DND-41 (cell line): ENCODE measurements around the gene TECPR2.

Experiments used
- ATAC-seq: fragments of 200-7000 bp; cut with Tn5 transposase; 3 replicates; pipeline ENCODE4 v1.9.1; 2021; ENCODE audit warnings: low read depth; ENCODE audit not compliant: insufficient read depth
- DNase-seq: peaks from one replicate; pipeline ENCODE4 v3.0.0-alpha.2; 2020
- H2AFZ ChIP-seq: 2 replicates; pipeline ENCODE4 v1.6.0; 2012; ENCODE audit warnings: low read depth, low read length
- H3K27ac ChIP-seq: 2 replicates; pipeline ENCODE4 v1.5.1; 2012; ENCODE audit warnings: low read length, inconsistent platforms
- H3K27me3 ChIP-seq: fragments of 200-600 bp; sonication (generic); 2 replicates; pipeline ENCODE4 v1.6.0; 2012; ENCODE audit warnings: low read length, mild to moderate bottlenecking, inconsistent platforms; ENCODE audit not compliant: insufficient read depth, poor library complexity
- H3K36me3 ChIP-seq: 2 replicates; pipeline ENCODE4 v1.5.1; 2012; ENCODE audit warnings: low read length, inconsistent platforms; ENCODE audit not compliant: insufficient read depth
- H3K4me1 ChIP-seq: 2 replicates; pipeline ENCODE4 v1.5.1; 2012; ENCODE audit warnings: mild to moderate bottlenecking, low read length; ENCODE audit not compliant: insufficient read depth
- H3K4me2 ChIP-seq: 2 replicates; pipeline ENCODE4 v1.6.0; 2012; ENCODE audit warnings: mild to moderate bottlenecking, moderate library complexity, low read length, inconsistent platforms; ENCODE audit not compliant: insufficient read depth
- H3K4me3 ChIP-seq, 2 experiments: fragments of 200-600 bp in 1 of 2; shearing (Covaris generic) in 1 of 2; 2 replicates each; pipeline ENCODE4 v1.5.1; 2012 to 2016; ENCODE audit warnings: inconsistent platforms in 2 of 2, low read length in 2 of 2, mild to moderate bottlenecking in 2 of 2, low read depth in 1 of 2, moderate library complexity in 1 of 2
- H3K79me2 ChIP-seq: 2 replicates; pipeline ENCODE4 v1.6.0; 2012; ENCODE audit warnings: low read length, inconsistent platforms; ENCODE audit not compliant: insufficient read depth
- H3K9ac ChIP-seq: 2 replicates; pipeline ENCODE4 v1.6.0; 2012; ENCODE audit warnings: low read depth, mild to moderate bottlenecking, inconsistent platforms, low read length, moderate library complexity
- H3K9me3 ChIP-seq: 2 replicates; pipeline ENCODE4 v1.5.1; 2012; ENCODE audit warnings: low read length, moderate library complexity, mild to moderate bottlenecking, inconsistent platforms; ENCODE audit not compliant: insufficient read depth, severe bottlenecking
- H4K20me1 ChIP-seq: 2 replicates; pipeline ENCODE4 v1.6.0; 2012; ENCODE audit warnings: low read length; ENCODE audit not compliant: insufficient read depth
- EZH2 ChIP-seq: IDR thresholded peaks from 3 replicates; pipeline ENCODE4 v1.6.1; 2012; ENCODE audit warnings: borderline replicate concordance, low read depth, mild to moderate bottlenecking, moderate library complexity, low read length, inconsistent platforms; ENCODE audit not compliant: severe bottlenecking
- TF ChIP-seq, protein P1 (sequence below): IDR thresholded peaks from 2 replicates; pipeline ENCODE4 v1.5.1; 2012; ENCODE audit warnings: borderline replicate concordance, low read length, moderate library complexity, mild to moderate bottlenecking; ENCODE audit not compliant: poor library complexity, severe bottlenecking; ENCODE audit errors: extremely low read depth

Gene TECPR2

DNA sequence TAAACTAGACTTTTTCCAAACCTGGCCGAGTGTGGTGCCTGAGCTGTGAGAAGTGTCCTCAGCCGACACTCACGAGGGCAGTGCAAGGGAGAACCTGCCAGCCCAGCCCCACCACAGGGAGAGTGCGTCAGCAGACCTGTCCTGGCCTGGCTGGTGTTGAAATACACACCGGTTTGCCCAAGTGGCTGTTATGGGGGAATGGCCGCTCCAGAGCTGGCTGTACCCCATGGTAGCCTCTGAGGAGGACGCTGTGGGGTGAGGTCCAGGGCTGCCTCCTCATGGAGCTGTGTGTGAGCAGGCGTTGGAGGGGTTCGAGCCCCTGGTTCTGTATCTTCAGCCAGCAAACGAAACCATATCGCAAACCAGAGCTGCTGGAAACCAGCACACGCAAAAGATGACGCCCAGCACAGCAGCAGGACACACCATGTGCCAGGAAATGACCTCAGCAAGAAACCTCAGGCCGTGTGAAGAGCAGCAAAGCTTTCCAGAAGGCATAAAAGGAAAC lies 137.5 kb downstream of the TECPR2 start:
- DNase-seq: no peak
- Histone ChIP-seq H3K4me2 (no peak overlapping the region), H3K27me3 (no peaks in the 10 kb centered on the region), H3K4me1 (no peaks in the 10 kb centered on the region), H3K27ac (no peak overlapping the region), H4K20me1 (no peaks in the 10 kb centered on the region; the same call in 1 of the 2 replicates), H3K9ac (no peak overlapping the region), H3K9me3 (no peaks in the 10 kb centered on the region), H3K4me3 (no peak overlapping the region), H3K36me3 (peaks cover 12% of the 10 kb centered on the region), H3K79me2 (no peaks in the 10 kb centered on the region), H2AFZ (no peak overlapping the region)
- no peak for ATAC-seq
- TF ChIP-seq EZH2: no peak
- TF ChIP-seq, protein P1, sequence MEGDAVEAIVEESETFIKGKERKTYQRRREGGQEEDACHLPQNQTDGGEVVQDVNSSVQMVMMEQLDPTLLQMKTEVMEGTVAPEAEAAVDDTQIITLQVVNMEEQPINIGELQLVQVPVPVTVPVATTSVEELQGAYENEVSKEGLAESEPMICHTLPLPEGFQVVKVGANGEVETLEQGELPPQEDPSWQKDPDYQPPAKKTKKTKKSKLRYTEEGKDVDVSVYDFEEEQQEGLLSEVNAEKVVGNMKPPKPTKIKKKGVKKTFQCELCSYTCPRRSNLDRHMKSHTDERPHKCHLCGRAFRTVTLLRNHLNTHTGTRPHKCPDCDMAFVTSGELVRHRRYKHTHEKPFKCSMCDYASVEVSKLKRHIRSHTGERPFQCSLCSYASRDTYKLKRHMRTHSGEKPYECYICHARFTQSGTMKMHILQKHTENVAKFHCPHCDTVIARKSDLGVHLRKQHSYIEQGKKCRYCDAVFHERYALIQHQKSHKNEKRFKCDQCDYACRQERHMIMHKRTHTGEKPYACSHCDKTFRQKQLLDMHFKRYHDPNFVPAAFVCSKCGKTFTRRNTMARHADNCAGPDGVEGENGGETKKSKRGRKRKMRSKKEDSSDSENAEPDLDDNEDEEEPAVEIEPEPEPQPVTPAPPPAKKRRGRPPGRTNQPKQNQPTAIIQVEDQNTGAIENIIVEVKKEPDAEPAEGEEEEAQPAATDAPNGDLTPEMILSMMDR: no peak

DNA sequence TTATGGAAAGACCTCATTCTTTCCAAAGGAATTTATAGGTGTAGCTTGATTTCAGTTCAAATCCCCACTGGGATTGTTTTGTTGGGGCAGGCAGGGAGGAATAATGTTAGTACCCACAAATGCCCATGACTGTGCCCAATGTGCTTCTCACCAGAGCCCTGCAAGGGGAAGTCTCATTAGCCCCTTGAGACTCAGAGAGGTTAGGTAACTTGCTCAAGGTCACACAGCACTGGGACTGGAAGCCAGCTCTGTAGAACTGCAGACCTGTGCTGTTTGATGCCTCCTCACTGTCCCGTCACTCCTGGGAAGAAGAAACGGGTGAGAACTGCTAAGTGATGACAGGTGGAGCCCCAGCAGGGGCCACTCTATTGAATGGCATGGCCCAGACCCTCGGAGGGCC lies 138.0 kb downstream of the TECPR2 start:
- ATAC-seq (no peak), DNase-seq (no peak)
- H3K27ac ChIP-seq: no peak overlapping the region
- no peaks in the 10 kb centered on the region for H3K79me2 ChIP-seq
- no peak overlapping the region for H3K4me2 ChIP-seq
- peaks cover 12% of the 10 kb centered on the region for H3K36me3 ChIP-seq
- H3K9ac ChIP-seq: no peak overlapping the region
- no peaks in the 10 kb centered on the region for H3K4me1 ChIP-seq
- H3K27me3 ChIP-seq: no peaks in the 10 kb centered on the region
- H2AFZ ChIP-seq: no peak overlapping the region
- no peaks in the 10 kb centered on the region; the same call in 1 of the 2 replicates for H4K20me1 ChIP-seq
- TF ChIP-seq, protein P1: no peak
- TF ChIP-seq EZH2: no peak
- no peak overlapping the region for H3K4me3 ChIP-seq
- H3K9me3 ChIP-seq: no peaks in the 10 kb centered on the region

DNA sequence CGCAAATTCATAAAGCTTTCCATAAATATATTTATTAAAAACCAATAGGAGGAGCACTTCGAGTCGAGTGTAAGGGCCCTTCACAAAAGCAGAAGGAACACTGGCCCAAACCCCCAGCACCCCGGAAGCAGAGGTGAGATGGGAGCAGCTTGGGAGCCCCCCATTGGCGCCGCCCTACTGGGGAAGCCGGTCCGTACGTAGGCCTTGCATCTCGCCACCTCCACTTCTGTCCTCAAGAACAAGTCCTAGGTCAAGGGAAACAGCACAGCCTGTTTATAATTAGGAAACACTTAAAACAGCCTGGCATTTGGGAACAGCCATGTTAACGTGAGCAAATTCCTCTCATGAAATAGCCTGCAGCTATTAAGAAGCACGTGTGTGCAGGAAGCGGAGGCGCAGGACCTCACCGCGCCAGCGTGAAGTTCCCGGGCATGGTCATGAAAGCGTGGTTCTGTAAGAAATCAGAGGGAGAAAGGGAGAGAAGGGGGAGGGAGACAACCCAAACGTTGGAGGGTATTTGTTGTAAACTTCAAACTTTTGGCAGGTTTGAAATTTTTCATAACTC lies 139.1 kb downstream of the TECPR2 start:
- ATAC-seq: no peak
- Histone ChIP-seq H3K4me3 (no peak overlapping the region), H3K9ac (no peak overlapping the region)

More for the DNA sequence above, 139.1 kb downstream of the TECPR2 start:
- Histone ChIP-seq H3K36me3 (peaks cover 12% of the 10 kb centered on the region), H3K79me2 (no peaks in the 10 kb centered on the region), H4K20me1 (no peaks in the 10 kb centered on the region; the same call in 1 of the 2 replicates), H3K4me1 (no peaks in the 10 kb centered on the region), H3K27me3 (no peaks in the 10 kb centered on the region), H3K4me2 (no peak overlapping the region), H3K27ac (no peak overlapping the region), H3K9me3 (no peaks in the 10 kb centered on the region), H2AFZ (no peak overlapping the region)
- no peak for DNase-seq
- TF ChIP-seq, protein P1: peak; percentile 38
- no peak for TF ChIP-seq EZH2
